Activated T-helper 1 cell treated with anti-CD3 and anti-CD28 coated beads, Interleukin-12 subunit alpha, Interleukin-12 subunit beta, Interleukin-2, Interleukin-4 antibody, amounts not matched to agents 30 ng/mL and 10 ng/mL and 1 ng/mL, durations not matched to agents 14 hours and 24 hours and 36 hours (primary cell): ENCODE measurements around the gene ESR1. TPM values are rescaled to one million over a fixed set of nuclear protein-coding genes. Genes with fewer than 3 reads are reported as not detected.

ENCODE experiments used
- DNase-seq: peaks from one replicate; pipeline ENCODE4 v3.0.0; 2021; ENCODE audit warnings: low spot score
- H3K27ac Mint-ChIP-seq: one replicate; pipeline ENCODE4 v1.8.0; 2021; ENCODE audit warnings: mild to moderate bottlenecking, mixed read lengths
- H3K27me3 Mint-ChIP-seq: one replicate; pipeline ENCODE4 v1.8.0; 2022; ENCODE audit warnings: mild to moderate bottlenecking, moderate library complexity, mixed read lengths; ENCODE audit not compliant: insufficient read depth
- H3K36me3 Mint-ChIP-seq: one replicate; pipeline ENCODE4 v1.8.0; 2021; ENCODE audit warnings: low read depth, mixed read lengths
- H3K4me1 Mint-ChIP-seq: one replicate; pipeline ENCODE4 v1.8.0; 2021; ENCODE audit warnings: low read depth, mixed read lengths
- H3K4me3 Mint-ChIP-seq: one replicate; pipeline ENCODE4 v1.8.0; 2021; ENCODE audit warnings: mild to moderate bottlenecking, moderate library complexity, mixed read lengths
- H3K9me3 Mint-ChIP-seq: one replicate; pipeline ENCODE4 v1.8.0; 2021; ENCODE audit warnings: mixed read lengths
- intact Hi-C: fragments of 100-400 bp; cut with micrococcal nuclease; formaldehyde crosslinking; loops from one replicate; pipeline ENCODE4 v1.15.1; 2024
- total RNA-seq: library from RNA; stranded (reverse); gene quantifications from 2 replicates; pipeline ENCODE4 v1.2.3, GENCODE V29; 2022

Gene ESR1
- total RNA-seq, 1 donor from 2014 or later, result 0.34 TPM

DNA sequence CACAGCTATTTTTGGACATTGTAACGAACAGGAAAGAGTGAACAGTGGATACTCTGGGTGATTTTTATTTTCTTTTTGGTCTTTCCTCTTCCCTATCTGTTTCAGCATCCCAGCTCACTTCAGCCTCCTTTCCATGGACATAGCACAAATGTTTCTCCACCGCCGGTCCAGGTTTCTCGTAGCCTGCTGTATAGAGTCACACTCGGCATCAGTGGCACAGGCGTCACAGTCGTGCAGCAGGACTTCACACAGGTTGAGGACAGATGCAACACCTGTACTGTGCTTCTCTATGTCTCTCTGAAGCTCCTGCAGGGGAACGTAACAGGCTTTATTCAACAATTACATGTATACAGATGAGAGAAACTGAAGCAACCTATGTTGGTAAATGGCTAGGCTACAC is 348.3 kb downstream of the ESR1 start:
- no peak overlapping the region for H3K4me3 Mint-ChIP-seq
- H3K27me3 Mint-ChIP-seq, result no peaks in the 10 kb centered on the region
- intact Hi-C loops, result no loop called here
- peak overlapping the region; percentile 5 for H3K27ac Mint-ChIP-seq
- peaks cover 9% of the 10 kb centered on the region for H3K4me1 Mint-ChIP-seq
- H3K36me3 Mint-ChIP-seq, result peaks cover 36% of the 10 kb centered on the region
- DNase-seq, result no peak
- H3K9me3 Mint-ChIP-seq, result no peaks in the 10 kb centered on the region

DNA sequence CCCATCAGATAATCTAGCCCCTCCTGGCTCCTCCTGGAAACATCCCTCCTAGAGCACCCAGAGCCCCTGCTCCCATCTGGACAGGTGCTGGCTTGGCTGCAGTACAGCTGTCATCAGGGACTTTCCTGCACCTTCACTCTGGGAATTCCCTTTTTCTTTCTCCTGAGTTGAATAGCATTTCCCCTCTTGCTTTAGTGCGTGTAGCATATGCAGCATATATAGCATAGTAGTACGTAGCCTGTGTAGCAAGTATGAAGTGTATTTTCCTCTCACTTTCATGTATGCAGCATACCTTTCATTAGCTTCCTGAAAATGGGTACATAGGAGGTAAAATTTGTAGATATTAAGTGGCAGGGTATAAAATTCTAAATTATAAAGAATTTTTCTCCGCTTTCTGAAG is 352.9 kb downstream of the ESR1 start:
- Mint-ChIP-seq H3K4me1 (peaks cover 22% of the 10 kb centered on the region), H3K36me3 (peaks cover 32% of the 10 kb centered on the region), H3K27me3 (no peaks in the 10 kb centered on the region), H3K4me3 (no peak overlapping the region), H3K27ac (peak overlapping the region; percentile 82), H3K9me3 (no peaks in the 10 kb centered on the region)
- intact Hi-C loops, result loop anchor here (1.0 to 2.0 kb wide), 2 partner anchors 11 to 72 kb away; no protein-coding TSS in a partner anchor
- no peak for DNase-seq

DNA sequence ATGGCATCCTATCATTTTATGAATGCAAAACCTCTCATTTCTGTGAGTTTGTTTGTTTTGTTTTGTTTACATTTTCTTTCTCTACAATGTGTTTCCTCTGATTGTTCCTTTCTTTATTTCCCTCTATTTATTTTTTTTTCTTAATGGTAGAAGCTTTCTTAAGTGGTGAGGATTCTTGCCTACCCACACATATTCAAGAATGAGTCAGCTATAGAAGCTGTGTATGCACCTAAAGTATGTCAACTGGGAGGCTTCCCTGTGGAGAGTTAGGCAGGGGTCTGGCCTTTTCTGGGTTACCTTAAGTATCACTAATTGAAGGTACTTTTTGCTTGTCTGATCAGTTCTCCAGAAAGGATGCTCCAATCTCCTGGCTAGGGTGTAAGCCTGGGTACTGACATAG is 354.0 kb downstream of the ESR1 start:
- no peak for DNase-seq
- Mint-ChIP-seq H3K36me3 (peaks cover 28% of the 10 kb centered on the region), H3K9me3 (no peaks in the 10 kb centered on the region), H3K27ac (peak overlapping the region; percentile 33), H3K27me3 (no peaks in the 10 kb centered on the region), H3K4me3 (no peak overlapping the region), H3K4me1 (peaks cover 22% of the 10 kb centered on the region)
- intact Hi-C loops, result loop anchor here (1.0 to 2.0 kb wide), 2 partner anchors 22 to 71 kb away; no protein-coding TSS in a partner anchor

DNA sequence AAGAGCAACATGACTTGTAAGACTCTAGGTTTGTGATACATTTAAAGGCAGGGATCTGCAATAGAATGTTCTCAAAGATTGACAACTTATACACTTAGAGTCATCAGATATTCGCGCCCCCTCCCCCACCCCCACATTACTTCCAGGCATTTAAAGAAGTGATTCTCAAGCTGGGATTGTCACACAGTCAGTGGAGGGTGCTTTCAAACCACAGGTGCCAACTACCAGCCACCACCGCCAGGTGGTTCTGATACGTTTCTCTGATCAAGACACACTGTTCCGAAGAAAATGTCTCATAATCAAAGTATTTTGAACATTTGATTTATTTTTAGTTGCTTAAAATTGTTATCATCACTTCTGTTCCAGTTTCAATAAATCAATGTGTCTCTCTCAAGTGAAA is 357.5 kb downstream of the ESR1 start:
- no peaks in the 10 kb centered on the region for H3K27me3 Mint-ChIP-seq
- no peak overlapping the region for H3K4me3 Mint-ChIP-seq
- H3K27ac Mint-ChIP-seq, result no peak overlapping the region
- H3K4me1 Mint-ChIP-seq, result peaks cover 22% of the 10 kb centered on the region
- peaks cover 28% of the 10 kb centered on the region for H3K36me3 Mint-ChIP-seq
- intact Hi-C loops, result no loop called here
- no peaks in the 10 kb centered on the region for H3K9me3 Mint-ChIP-seq
- DNase-seq, result no peak

DNA sequence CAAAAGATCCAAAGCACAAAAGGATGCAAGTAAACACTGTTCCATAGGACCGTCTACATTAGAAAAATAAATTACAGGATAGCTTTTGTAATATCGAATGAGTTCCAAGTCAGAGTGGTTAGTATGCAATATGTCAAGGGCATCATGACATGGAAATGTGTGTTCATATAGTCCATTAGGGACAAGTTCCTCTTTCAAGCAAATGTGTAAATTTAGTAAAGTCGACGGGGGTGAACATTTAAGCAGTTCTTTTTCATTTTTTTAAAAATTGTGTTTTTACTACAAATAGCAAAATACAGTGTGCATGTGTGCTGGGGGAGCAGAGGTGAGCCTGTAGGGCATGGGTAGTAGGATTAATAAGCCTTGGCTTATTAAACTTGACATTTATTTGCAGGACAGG is 359.0 kb downstream of the ESR1 start:
- DNase-seq, result no peak
- intact Hi-C loops, result no loop called here
- H3K27ac Mint-ChIP-seq, result no peak overlapping the region
- peaks cover 8% of the 10 kb centered on the region for H3K9me3 Mint-ChIP-seq
- peaks cover 34% of the 10 kb centered on the region for H3K36me3 Mint-ChIP-seq
- no peaks in the 10 kb centered on the region for H3K27me3 Mint-ChIP-seq
- H3K4me3 Mint-ChIP-seq, result no peak overlapping the region
- H3K4me1 Mint-ChIP-seq, result peaks cover 23% of the 10 kb centered on the region

DNA sequence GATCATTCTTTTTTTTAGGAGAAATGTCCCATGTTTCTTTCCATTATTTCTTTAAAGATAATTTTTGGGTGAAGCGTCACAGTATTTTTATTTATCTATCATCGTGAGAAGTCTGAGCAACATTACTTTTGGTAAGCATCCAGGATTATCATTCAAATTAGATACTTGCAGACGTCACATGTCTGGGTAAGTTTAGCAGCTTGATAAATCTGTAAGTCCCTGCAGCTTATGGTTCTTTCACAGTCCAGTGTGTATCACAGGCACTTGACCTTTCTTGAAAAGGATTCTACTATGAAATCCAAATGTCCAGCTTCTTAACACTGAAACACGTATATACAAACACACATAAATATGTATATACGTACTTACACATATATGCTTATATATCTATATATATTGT is 359.4 kb downstream of the ESR1 start:
- no peaks in the 10 kb centered on the region for H3K27me3 Mint-ChIP-seq
- intact Hi-C loops, result no loop called here
- H3K27ac Mint-ChIP-seq, result no peak overlapping the region
- H3K9me3 Mint-ChIP-seq, result peaks cover 8% of the 10 kb centered on the region
- H3K36me3 Mint-ChIP-seq, result peaks cover 35% of the 10 kb centered on the region
- no peak for DNase-seq
- no peak overlapping the region for H3K4me3 Mint-ChIP-seq
- peaks cover 23% of the 10 kb centered on the region for H3K4me1 Mint-ChIP-seq

DNA sequence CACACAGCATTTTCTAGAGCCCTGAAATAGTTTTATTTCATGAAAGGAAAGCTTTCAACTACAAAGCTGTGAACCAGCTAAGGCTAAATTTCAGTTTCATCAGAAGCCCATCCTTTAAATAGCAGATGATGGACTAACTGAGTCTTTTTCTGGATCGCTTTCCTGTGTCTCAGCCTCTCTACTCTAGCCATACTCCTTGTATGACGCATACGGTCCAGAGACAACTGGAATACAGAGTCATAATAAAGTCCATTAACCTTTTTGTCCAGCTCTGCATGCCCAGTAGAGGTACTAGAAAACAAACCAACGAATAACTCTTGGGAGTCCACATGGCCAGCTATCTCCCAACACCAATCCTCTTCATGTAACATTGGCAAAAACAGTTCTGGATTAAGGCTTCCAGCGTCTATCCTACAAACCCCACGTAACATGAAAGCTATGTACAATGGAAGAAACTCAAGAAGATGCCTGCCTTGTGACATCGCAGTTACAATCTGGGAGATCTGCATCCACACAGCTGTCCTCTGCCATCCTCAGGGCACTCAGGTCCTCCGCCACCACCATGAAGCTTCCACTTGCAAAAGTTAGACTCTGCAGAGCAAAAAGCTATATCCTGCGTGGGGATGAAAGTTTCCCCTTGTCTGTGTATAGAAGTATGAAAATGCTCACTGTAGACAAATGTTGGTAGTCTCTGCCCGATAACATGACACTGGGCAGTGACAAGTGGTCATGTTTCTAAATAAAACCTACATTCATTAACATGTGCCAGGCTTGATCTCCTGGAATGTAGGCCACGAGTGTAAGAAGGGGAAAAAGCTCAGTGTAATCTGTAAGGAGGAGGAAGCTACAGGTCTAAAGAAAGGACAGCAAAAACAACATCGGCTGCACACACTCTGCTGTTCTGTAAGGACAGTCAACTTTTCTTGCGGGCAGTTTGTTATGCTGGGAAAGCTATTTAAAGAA is 360.4 kb downstream of the ESR1 start:
- H3K27me3 Mint-ChIP-seq, result no peaks in the 10 kb centered on the region
- H3K4me1 Mint-ChIP-seq, result peaks cover 25% of the 10 kb centered on the region
- peaks cover 32% of the 10 kb centered on the region for H3K36me3 Mint-ChIP-seq
- no peak for DNase-seq
- no peak overlapping the region for H3K27ac Mint-ChIP-seq
- intact Hi-C loops, result no loop called here
- H3K4me3 Mint-ChIP-seq, result no peak overlapping the region
- peaks cover 8% of the 10 kb centered on the region for H3K9me3 Mint-ChIP-seq

DNA sequence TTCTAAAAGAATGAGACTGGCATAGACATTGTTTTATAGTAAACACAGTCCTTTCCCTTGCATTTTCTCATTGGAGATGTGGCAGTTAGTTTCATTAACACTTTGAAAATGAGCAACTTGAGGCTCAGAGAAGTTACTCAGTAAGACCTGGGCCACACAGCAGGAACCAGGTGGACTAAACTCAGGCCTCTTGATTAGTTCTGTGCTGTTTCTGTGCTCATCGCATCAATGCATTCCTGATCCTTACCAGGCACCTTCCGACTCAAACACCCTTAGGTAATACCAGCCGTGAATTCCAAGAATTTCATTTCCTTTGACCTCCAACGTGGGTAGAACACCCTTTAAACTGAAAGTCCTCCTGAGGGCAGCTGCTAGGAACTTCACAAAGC is 362.8 kb downstream of the ESR1 start:
- Mint-ChIP-seq H3K4me3 (peak overlapping the region; percentile 34), H3K4me1 (peaks cover 25% of the 10 kb centered on the region), H3K27ac (peak overlapping the region; percentile 95), H3K36me3 (peaks cover 37% of the 10 kb centered on the region), H3K27me3 (no peaks in the 10 kb centered on the region), H3K9me3 (peaks cover 8% of the 10 kb centered on the region)
- intact Hi-C loops, result loop anchor here (2.0 kb wide), 1 partner anchor 718 kb away; the partner anchor contains the start of gene RMND1
- DNase-seq, result no peak

DNA sequence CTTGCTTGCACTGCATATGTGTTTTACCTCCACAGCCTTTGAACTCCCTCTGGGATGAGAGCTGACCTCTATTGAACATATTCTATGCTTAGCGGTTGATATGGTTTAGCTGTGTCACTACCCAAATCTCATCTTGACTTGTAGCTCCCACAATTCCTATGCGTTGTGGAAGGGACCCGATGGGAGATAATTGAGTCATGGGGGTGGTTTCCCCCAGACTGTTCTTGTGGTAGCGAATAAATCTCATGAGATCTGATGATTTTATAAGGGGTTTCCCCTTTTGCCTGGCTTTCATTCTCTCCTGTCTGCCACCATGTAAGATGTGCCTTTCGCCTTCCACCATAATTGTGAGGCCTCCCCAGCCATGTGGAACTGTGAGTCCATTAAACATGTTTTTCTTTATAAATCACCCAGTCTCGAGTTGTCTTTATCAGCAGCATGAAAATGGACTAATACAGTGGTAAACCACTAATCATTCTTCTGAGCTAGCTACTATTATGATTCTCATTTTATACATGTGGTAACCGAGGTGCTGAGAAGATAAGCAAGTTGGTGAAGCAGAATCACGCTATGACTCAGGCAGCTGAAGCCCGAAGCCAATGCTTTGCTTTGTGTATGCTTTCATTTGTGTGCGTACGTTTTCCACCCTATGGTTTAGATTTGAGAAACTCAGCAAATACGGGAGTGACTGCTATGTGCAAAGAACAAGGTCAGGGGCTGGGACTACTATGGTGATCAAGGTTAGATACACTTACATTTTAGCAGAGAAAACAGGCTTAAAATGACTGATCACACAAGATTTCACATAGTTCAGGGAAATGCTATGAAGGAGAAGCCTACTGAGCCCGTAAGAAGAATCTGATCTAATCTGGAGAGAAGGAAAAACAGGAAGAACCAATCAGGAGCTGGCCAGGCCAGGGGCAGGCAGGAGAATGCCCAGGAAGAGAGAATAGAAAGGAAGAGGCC is 363.5 kb downstream of the ESR1 start:
- Mint-ChIP-seq H3K27me3 (no peaks in the 10 kb centered on the region), H3K9me3 (peaks cover 8% of the 10 kb centered on the region), H3K36me3 (peaks cover 42% of the 10 kb centered on the region), H3K4me3 (peak overlapping the region; percentile 59), H3K27ac (peak overlapping the region; percentile 95), H3K4me1 (peaks cover 25% of the 10 kb centered on the region)
- intact Hi-C loops, result loop anchor here (1.0 to 2.0 kb wide), 10 partner anchors 11 to 781 kb away; partner anchors contain the start of gene RMND1
- peak; percentile 62 for DNase-seq

DNA sequence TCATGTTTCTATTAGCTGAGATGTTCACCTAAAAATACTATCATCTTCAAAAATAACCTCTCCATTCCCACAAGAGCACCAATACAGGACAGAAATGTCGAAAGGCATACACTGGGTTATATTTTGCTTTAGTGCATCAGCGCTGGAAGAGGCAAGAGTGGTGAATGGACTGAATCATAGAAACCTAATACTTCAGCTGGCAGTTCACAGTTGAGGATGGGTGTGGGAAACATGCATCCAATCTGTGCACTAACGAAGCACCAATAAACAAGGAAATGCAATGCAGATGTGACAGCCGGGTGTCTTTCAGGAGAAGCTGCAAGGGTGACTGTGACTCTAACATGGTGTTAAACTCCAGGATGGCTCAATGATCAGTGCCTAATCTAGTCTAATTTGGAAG is 365.8 kb downstream of the ESR1 start:
- Mint-ChIP-seq H3K36me3 (peaks cover 39% of the 10 kb centered on the region), H3K27ac (no peak overlapping the region), H3K4me3 (no peak overlapping the region), H3K9me3 (peaks cover 8% of the 10 kb centered on the region), H3K27me3 (no peaks in the 10 kb centered on the region), H3K4me1 (peaks cover 25% of the 10 kb centered on the region)
- no peak for DNase-seq
- intact Hi-C loops, result no loop called here

DNA sequence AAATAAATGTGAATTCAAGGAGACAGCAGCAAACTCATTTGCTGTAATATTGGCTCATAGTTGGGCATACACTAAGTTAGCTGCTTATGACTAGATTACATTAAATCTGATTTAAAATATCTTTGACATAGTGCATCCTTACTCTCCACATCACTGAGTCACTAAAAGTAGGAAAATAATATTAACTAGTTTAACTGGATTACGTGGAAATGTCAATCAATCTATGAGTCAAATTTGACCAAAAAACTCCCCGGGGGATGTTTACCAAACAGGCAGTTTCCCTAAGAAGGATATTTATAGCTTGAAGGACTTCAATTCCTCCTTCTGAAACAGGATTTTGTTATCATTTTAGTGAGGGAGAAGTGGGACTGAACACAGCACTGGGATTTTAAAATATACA is 366.5 kb downstream of the ESR1 start:
- peaks cover 25% of the 10 kb centered on the region for H3K4me1 Mint-ChIP-seq
- no peak for DNase-seq
- peaks cover 8% of the 10 kb centered on the region for H3K9me3 Mint-ChIP-seq
- no peak overlapping the region for H3K4me3 Mint-ChIP-seq
- H3K27ac Mint-ChIP-seq, result no peak overlapping the region
- peaks cover 38% of the 10 kb centered on the region for H3K36me3 Mint-ChIP-seq
- H3K27me3 Mint-ChIP-seq, result no peaks in the 10 kb centered on the region
- intact Hi-C loops, result no loop called here

DNA sequence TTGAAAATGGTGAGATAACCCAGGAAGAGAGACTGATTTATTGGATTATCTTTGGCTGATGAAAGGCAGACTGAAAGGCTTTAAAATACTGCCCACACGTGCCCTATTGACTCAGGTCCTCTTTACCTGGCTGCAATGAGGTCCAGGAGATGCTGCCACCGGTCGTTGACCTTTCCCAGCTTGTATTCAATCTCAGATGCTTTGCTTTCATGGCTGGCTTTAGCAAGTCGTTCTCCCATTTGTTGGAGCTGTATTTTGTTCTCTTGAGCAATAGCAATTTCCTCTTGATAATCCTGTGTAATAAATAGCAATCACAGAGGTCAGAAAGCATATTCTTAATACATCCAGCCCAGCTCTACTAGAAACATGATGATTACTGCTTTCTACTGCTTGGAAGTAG is 368.8 kb downstream of the ESR1 start:
- intact Hi-C loops, result no loop called here
- no peaks in the 10 kb centered on the region for H3K9me3 Mint-ChIP-seq
- no peaks in the 10 kb centered on the region for H3K27me3 Mint-ChIP-seq
- H3K36me3 Mint-ChIP-seq, result peaks cover 37% of the 10 kb centered on the region
- no peak overlapping the region for H3K4me3 Mint-ChIP-seq
- DNase-seq, result no peak
- no peak overlapping the region for H3K27ac Mint-ChIP-seq
- H3K4me1 Mint-ChIP-seq, result peaks cover 16% of the 10 kb centered on the region
